Neural progenitor cell (in vitro differentiated cells): Measurements from ENCODE around the gene SLC22A23.

Source experiments
- EZH2phosphoT487 ChIP-seq: fragments of 200-600 bp; sonication (generic); IDR thresholded peaks from 2 replicates; pipeline ENCODE4 v1.6.1; 2017; ENCODE audit warnings: antibody characterized with exemption
- TF ChIP-seq, protein P1 (sequence below): fragments of 200-600 bp; sonication (generic); IDR thresholded peaks from 2 replicates; pipeline ENCODE4 v1.5.1; 2017; ENCODE audit warnings: antibody characterized with exemption, mild to moderate bottlenecking

GRCh38 chr6:3231247-3232016 lies 225.4 kb downstream of the SLC22A23 start:
- TF ChIP-seq, protein P1, sequence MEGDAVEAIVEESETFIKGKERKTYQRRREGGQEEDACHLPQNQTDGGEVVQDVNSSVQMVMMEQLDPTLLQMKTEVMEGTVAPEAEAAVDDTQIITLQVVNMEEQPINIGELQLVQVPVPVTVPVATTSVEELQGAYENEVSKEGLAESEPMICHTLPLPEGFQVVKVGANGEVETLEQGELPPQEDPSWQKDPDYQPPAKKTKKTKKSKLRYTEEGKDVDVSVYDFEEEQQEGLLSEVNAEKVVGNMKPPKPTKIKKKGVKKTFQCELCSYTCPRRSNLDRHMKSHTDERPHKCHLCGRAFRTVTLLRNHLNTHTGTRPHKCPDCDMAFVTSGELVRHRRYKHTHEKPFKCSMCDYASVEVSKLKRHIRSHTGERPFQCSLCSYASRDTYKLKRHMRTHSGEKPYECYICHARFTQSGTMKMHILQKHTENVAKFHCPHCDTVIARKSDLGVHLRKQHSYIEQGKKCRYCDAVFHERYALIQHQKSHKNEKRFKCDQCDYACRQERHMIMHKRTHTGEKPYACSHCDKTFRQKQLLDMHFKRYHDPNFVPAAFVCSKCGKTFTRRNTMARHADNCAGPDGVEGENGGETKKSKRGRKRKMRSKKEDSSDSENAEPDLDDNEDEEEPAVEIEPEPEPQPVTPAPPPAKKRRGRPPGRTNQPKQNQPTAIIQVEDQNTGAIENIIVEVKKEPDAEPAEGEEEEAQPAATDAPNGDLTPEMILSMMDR = no peak
- peak; percentile 7 for TF ChIP-seq EZH2phosphoT487
